ENCODE measurements around the gene COL27A1.
A peak's percentile ranks its signal among the peaks of the same experiment; 100 is the strongest.
"Not testable (repeated sequence)": the region's sequence is repeated elsewhere in the genome, so short reads cannot be mapped to it uniquely, and the experiment has no call there.

Gene COL27A1

DNA sequence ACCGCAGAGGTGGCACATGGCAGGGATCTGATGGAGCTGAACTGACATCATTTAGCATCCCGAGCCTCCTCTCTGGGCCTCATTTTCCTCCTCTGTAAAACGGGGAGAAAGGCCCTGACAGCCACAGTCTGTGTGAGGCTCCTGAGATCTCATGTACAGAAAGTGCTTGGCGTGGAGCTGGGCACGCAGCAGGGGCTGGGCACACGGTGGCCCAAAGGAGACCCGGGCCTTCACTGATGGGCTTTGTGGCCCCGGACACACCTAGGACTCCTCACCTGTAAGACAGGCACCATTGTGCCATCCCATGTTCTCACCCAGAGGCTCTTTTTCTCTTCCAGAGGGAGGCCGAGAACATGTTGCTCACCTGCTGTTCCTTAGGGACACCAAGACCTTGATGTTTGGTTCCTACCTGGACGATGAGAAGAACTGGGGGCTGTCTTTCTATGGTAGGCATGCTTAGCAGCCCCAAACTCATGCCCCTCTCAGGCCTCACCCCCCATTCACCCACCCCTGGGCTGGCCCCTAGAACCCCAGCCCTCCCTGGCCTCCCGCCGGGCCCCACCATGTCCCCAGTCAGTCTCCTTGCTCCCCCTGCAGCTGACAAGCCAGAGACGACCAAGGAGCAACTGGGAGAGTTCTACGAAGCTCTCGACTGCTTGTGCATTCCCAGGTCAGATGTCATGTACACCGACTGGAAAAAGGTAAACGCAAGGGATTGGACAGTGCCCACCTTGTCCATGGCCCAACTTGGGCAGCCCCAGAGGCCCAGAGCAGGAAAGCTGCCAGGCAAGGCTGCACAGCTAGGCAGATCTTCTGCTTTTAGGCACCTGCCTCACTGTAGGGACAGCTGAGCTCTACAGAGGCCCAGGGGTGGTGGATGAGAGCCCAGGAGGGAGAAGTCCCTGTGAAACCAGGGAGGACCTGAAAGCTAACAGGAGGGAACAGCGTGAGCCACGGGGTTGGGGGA, 176.2 kb downstream of the COL27A1 start:
- not testable (repeated sequence) for DNase-seq (ENCODE audit: extremely low read depth in 1 of 2, low read depth in 1 of 2)

DNA sequence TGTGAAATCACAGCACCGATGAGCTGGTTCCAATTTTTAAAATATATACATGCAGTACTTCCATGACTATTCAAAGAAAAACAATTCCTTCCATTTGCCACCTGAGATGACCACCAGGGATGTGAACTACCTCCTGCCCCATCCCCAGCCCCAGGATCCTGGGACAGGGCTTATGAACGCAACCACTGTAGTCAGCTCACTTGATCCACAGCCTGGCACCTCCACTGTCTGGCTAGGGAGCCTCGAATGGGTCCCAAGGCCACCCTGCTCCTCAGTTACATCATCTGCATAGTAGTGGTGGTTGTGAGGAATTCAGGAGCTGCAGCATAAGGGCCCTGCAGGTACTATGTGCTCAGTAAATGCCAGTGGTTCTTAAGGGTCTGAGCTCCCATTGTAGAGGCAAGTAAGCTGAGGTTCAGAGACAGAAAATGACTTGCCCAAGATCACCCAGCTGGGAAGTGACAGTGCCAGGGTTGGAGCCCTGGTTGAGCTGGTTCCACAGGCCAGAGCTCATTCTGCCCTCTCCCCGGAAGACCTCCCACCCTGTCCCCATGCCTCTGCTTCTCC, 177.2 kb downstream of the COL27A1 start:
- DNase-seq (ENCODE audit: extremely low read depth in 1 of 2, low read depth in 1 of 2), result not testable (repeated sequence)

DNA sequence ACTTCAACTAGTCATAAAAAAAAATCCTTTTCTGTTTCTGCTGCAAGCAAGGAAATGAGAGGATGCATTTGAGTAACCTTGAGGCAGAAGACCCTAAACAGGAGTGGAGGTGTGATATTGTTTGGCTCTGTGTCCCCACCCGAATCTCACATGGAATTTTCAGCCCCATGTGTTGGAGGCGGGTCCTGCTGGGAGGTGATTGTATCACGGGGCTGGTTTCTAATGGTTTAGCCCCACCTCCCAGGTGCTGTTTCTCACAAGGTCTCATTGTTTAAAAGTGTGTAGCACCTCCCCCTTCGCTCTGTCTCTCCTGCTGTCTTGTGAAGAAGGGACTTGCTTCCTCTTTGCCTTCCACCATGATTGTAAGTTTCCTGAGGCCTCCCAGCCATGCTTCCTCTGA, 178.4 kb downstream of the COL27A1 start:
- not testable (repeated sequence) for DNase-seq (ENCODE audit: extremely low read depth in 1 of 2, low read depth in 1 of 2)

DNA sequence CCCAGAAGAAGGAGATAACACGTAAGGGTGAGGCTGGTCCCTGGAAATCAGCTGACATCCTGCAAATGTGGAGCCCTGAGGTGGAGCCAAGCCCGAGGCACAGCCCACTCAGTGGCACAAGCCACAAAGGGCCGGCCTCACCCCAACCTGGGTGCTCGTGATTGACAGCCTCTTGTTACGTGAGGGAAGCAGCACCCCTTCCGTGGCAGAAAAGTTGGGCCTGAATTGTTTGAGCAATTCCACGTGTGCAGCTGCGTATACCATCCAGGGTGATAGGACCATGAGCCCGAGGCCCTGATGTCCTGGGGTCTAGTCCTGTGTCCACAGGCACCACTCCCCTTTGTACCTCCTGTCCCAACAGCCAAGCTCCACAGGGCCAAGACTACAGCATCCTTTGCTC, 179.2 kb downstream of the COL27A1 start:
- no peak for DNase-seq (ENCODE audit: extremely low read depth in 1 of 2, low read depth in 1 of 2)

DNA sequence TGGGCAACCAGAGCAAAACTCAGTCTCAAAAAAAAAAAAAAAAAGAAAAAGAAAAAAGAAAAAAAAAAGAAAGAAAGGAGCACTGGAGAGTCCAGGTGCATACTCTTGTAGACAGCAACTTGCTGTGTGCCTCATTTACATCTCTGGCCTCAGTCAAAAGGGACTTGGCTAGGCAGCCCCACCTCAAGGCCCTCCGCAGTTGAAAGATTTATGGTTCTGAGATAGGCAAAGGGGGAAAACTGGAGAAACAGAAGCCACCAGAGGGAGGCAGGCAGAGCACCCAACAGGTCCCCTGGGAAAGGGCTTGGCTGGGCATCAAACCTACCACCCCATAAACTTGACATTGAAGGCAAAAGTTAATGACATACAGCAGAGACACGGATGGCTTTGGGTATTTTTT, 180.4 kb downstream of the COL27A1 start:
- DNase-seq (ENCODE audit: extremely low read depth in 1 of 2, low read depth in 1 of 2), result no peak

DNA sequence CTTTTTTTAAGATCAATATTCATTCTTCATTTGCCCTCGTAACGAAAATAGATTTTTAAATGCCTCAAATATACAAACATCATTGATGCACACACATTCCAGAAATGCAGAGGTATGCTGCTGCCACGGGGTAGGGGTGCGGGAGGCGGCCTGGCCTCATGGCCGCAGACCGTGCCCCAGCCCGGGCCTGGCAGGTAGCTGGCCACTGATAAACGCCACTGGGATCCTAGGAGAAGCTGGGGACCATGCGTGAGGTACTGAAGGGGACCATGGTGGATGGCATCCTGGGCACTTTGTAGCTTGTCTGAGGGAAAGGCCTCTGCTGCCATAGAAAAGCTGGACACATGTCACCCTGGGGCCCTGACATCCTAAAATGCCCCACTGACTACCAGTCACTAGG, 180.8 kb downstream of the COL27A1 start:
- no peak for DNase-seq (ENCODE audit: extremely low read depth in 1 of 2, low read depth in 1 of 2)

DNA sequence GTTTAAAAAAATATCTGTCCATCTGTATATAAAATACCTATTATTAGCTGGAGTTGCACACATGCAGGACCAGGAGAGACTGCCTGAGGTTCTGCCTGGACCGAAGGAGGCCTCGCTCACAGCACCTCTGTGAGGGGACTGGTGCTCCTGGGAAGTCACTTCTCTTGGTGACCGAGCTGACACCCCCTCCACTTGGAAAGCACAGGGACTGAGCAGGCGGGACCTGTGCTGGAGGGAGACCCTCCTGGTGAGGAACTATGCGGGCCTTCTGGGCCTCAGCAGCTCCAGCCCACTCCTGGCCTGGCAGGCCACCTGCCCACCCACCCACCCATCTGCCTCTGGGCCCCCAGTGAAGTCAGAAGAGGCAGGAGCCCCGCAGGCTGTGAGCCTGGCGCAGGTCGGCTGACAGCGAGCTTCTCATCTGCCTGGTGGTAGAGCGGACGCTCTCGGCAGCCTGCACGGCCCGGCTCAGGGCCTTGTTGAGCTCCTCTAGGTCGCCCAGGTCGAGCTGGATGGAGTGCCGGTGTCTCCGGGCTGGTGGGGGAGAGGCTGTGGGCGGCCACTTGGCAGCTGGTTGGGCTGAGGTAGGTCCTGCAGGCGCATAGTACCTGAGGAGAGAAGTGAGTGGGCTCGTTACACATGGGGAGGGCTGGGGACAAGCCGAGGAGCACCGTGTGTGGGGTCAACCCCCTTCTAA, 181.5 kb downstream of the COL27A1 start:
- DNase-seq (ENCODE audit: extremely low read depth in 1 of 2, low read depth in 1 of 2), result no peak

DNA sequence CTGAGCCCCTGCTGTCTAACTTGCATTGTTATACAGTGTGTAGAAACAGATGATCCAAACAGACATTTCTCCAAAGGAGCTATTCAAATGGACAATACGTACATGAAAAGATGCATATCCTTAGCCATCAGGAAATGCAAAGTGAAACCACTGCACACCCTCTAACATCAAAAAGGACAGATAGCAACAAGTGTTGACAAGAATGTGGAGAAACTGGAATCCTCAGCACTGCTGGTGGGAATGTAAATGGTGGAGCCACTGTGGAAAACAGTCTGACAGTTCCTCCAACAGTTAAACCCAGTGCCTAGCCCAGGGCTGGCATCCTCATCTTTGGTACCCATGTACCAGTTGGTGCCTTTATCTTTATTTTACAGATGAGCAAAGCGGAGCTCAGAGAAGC, 182.8 kb downstream of the COL27A1 start:
- no peak for DNase-seq (ENCODE audit: extremely low read depth in 1 of 2, low read depth in 1 of 2)

DNA sequence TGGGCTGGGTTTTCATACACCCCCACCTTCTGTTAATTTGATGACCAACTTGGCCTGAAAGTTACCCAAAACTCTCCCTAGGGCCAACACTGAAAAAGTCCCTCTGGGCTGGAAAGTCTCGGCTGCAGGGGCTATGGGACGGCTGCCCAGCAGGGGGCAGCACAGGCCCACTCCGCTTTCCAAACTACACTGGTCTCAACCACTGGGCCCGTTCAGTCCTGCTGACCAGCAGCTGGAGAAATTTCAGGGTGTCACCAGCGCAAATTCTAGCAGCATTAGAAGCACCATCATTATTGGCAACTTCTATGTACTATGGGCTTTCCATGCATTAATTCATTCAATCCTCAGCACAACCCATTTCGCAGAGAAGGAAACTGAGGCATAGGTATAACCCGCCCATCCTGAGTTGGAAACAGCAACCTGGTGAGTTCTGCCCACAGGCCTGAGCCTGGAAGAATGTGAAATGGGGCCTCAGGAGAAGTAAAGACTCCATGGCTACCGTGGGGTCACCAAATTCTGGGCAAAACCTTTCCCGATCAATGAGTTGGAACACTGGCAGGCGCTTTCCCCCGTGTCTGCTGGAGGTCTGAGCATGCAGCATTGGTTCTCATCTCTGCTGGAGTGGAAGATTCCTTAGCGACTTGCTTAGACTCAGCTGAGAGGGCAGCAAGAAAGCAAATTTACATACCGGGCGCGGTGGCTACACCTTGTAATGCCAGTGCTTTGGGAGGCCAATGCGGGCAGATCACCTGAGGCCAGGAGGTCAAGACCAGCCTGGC, 184.0 kb downstream of the COL27A1 start:
- DNase-seq (ENCODE audit: extremely low read depth in 1 of 2, low read depth in 1 of 2), result peak in 1 of 2 donors; percentile 26

DNA sequence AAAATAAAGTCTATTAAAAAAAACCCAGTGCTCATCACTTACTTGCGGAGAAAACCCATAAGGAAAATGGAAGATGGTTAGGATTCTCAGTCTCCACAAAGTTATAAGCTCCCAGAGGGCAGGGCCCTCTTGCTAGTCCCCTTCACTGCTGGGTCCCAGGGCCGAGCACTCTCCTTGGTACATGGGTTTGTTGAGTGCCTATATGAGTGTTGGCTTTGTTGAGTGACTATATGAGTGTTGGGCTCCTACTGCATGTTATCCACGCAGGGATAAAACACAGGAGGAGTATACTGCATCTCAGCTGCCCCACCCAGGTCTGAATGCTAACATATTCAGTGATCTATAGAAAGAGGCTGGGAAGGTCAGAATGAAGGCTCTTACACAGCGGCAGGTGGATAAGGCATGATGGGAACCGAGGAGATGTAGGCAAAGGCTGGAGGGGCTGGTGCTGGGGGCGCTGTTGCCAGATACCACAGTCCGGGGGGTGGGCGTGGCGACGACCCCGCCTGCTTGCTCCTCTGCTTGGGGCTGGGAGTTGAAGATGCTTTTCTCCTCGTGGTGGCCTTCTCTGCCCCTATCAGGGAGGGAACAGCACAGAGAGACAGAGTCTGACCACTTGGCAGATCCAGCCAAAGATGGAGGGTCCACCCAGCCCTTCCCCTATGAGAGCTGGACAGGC, 186.0 kb downstream of the COL27A1 start:
- DNase-seq (ENCODE audit: extremely low read depth in 1 of 2, low read depth in 1 of 2), result no peak

DNA sequence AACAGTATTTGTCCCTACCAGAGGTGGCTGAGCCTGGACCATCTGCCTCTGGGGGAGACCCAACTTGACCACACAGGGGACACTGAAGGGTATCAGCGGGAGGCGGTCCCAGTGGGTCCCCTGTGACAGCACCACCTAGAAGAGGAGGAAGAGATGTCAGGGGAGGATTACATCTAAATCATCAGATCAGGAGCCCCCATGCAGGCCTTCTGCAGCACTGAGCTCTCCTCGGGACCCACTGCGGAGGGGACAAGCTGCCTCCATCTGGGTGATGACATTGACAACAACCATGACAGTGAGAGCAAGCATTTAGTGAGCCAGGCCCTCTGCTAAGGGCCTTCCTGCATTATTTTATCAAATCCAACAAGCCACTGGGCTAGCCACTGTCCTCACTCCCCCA, 186.7 kb downstream of the COL27A1 start:
- no peak for DNase-seq (ENCODE audit: extremely low read depth in 1 of 2, low read depth in 1 of 2)

DNA sequence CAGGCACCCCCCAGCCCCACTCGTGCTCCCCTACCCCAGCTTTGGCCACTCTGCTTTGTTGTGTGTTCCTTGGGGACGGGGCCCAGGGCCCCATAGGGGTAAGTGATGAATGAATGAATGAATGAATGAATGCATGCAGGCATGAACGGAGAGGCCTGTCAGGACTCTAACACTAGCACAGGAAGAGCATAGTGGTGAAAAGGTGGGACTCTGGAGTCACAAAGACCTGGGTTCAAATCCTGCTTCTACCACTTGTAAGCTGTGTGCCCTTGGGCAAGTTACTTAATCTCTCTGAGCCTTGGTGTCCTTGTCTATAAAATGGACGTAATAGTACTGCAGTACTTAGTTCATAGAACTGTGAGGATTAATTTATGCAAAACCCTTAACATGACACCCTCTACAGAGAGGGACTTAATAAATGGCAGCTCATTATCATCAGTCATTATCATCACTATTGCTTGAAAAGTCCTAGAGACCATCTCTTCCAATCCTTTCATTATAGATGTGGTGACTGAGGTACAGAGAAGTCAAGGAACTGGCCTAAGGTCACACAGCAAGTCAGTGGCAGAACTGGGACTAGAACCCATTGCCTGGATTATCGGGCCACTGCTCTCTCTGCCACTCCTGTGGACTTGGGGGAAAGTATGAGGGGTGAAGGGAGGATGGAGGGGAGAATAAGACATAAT, 187.6 kb downstream of the COL27A1 start:
- no peak for DNase-seq (ENCODE audit: extremely low read depth in 1 of 2, low read depth in 1 of 2)

DNA sequence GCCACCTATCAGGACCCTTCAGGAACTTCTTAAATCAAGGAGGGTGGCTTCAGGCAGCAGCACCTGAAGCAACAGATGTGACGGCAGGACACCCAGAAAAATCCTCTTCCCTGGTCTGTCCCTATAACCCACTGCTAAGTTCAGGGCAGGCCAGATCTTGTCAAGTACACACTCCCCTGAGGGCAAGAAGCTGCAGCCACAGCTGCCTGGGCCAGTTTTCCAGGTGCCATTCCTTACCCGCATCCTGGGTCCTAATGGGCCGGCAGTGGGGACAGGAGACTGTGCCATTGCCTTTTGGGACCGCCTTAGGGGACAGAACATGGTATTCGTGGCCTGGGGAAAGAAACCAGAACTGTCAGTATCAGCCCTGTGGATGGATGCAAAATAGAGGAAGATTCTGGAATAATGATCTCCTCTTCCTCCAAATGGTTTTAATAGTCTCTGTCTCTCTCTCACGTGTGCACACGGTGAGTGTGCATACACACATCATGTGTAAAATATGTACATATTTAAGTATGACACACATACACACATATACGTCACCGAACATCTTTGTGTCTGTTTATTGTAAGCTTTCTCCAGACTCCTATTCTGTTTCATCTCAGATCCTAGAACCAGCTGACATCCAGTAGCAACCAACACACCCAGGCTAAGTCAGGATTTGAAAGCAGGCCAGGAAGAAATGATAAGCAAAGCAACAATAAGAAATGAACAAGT, 188.3 kb downstream of the COL27A1 start:
- DNase-seq (ENCODE audit: extremely low read depth in 1 of 2, low read depth in 1 of 2), result no peak

DNA sequence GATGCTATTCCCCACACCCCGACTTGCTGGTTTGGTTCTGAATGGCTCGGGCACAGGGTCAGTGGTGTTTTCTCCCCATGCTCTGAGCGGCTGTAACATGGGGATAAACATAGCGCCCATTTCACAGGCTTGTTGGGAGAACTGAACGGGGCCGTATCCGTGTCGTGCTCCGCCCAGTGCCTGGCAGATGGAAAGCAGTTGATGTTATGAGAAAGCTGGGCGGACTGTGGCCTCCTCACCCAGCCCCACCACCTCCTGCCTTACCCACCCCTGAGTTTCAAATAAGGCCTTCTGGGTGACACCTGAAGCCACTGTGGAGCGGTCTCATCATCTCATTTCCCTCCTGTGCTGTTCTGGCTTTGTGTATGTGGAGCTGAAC, 188.8 kb downstream of the COL27A1 start:
- no peak for DNase-seq (ENCODE audit: extremely low read depth in 1 of 2, low read depth in 1 of 2)

DNA sequence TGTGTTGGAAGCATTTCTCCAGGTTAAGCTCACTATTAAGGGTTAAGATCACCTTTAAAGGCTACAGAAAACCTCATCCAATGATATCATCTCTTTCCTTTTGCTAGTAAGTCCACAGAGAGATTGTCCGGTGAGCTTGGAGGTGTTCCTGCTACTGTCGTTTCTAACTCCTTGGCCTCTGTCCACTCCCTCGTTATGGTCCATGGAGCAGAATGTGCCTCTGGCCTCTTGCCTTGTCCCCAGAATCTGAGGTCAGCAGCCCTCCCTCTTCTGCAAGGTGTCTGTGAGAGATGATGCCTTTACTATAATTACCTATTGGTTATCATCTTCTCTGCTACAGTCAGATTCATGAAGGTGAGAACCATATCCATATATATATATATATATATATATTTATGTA, 189.4 kb downstream of the COL27A1 start:
- no peak for DNase-seq (ENCODE audit: extremely low read depth in 1 of 2, low read depth in 1 of 2)

DNA sequence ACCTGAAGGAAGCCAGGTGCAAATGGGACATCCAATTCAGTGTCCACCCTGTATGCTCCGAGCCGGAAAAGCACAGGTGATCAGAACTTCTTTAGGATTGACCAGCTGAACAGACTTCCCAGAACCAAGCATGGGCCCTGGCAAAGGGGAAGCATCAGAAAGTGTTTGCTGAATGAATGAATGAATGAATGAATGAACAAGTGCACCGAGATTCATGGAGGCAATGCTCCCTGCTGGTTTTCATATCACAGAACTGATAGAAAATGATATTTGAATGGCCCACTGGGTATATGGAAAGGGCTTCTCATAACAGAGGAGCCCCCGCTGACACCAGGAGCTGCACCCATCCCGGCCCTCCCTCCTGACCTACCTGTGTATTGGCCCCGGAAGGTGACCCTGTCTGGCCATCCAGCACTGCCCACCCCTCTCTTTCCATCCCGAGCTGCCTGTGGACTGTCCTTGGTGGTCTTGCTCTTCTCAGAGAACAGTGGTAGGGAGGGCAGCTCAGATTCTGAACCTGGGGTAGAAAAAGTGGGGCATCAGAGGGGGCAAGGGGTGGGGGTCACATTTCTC, 190.2 kb downstream of the COL27A1 start:
- DNase-seq (ENCODE audit: extremely low read depth in 1 of 2, low read depth in 1 of 2), result no peak

DNA sequence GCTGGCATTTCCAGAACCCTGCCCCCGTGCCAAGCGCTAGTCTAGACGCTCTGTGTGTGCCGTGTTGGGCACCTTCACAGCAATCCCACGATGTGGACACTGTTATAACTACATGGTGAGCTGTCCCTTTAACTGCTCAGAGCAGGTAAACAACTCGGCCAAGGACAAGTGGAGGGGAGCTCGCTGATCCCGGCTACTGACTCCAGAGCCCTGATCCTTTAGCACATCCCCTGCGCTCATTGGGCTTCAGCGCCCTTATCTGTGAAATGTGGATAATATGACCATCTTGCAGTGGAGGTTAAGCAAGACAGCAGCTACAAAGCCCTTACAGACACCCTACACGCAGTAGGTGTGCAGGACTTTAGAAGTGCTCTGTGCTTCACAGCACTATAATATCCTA, 190.8 kb downstream of the COL27A1 start:
- no peak for DNase-seq (ENCODE audit: extremely low read depth in 1 of 2, low read depth in 1 of 2)

DNA sequence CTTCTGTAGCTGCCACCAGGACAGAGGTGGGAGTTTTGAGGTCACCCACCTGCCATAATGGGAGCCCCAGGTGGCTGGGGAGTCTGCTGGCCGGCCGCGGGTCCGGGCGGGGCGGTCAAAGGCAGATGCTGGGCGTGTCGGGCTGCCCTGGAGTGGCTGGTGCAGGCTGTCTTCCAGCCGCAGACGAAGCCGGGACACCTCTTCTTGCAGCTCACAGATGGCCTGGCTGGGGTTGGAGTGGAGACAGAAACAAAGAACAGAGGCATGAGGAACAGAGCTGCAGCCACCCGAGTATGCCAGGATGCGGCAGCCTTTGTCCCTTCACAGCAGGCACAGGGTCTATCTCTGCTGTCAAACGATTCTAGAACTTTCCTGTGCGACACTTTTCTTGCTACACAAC, 192.3 kb downstream of the COL27A1 start:
- DNase-seq (ENCODE audit: extremely low read depth in 1 of 2, low read depth in 1 of 2), result no peak

All from stimulated activated CD8-positive, alpha-beta memory T cell treated with anti-CD3 and anti-CD28 coated beads, Interleukin-7, amount 100 ng/mL, for 48 hours (primary cell).